IMR-90 (cell line): ENCODE results near the gene PROM2. TPM values are rescaled to one million over a fixed set of nuclear protein-coding genes. Genes with fewer than 3 reads are reported as not detected.

Source experiments
- ATAC-seq: fragments of 200-7000 bp; cut with Tn5 transposase; 2 replicates; pipeline ENCODE4 v1.9.1; 2020; ENCODE audit warnings: low read depth, mild to moderate bottlenecking, moderate library complexity
- BruUV-seq: library from RNA; stranded (reverse); fragments of 400-500 nt; replicated peaks from 2 replicates; lab custom pipeline; 2021; lab: Mats Ljungman, UMichigan
- CTCF ChIA-PET: fragments of 300-600 bp; formaldehyde crosslinking; extraction: SDS; loops from one replicate; lab custom pipeline; 2021; ENCODE audit warnings: antibody characterized with exemption; lab: Yijun Ruan, JAX
- POLR2A ChIA-PET: fragments of 300-600 bp; sonication (Branson Sonifier 250); formaldehyde crosslinking; loops from one replicate; lab custom pipeline; 2022; ENCODE audit warnings: antibody characterized with exemption; ENCODE audit not compliant: unreplicated experiment; lab: Charles Lee
- DNase-seq: peaks from one replicate; pipeline ENCODE4 v3.0.0; 2013
- H2AFZ ChIP-seq: replicated peaks from 2 replicates; pipeline ENCODE3; 2013; ENCODE audit warnings: low read length, mild to moderate bottlenecking; ENCODE audit not compliant: poor library complexity
- H2AK5ac ChIP-seq: 2 replicates; pipeline ENCODE4 v1.6.1; 2013; ENCODE audit warnings: low read depth, low read length, inconsistent platforms
- H2AK9ac ChIP-seq: replicated peaks from 2 replicates; pipeline ENCODE3; 2013; ENCODE audit warnings: mild to moderate bottlenecking, low read depth, low read length, moderate library complexity; ENCODE audit not compliant: poor library complexity
- H2BK120ac ChIP-seq: 2 replicates; pipeline ENCODE4 v1.6.1; 2013; ENCODE audit warnings: low read depth, low read length, inconsistent platforms
- H2BK15ac ChIP-seq: 3 replicates; pipeline ENCODE4 v1.6.1; 2013; ENCODE audit warnings: low read depth, low read length, inconsistent platforms
- H2BK20ac ChIP-seq: 2 replicates; pipeline ENCODE4 v1.6.1; 2013; ENCODE audit warnings: low read depth, mild to moderate bottlenecking, inconsistent platforms, low read length, moderate library complexity
- H2BK5ac ChIP-seq: 2 replicates; pipeline ENCODE4 v1.6.1; 2013; ENCODE audit warnings: mild to moderate bottlenecking, low read depth, low read length, inconsistent platforms; ENCODE audit not compliant: poor library complexity, severe bottlenecking
- H3K14ac ChIP-seq: replicated peaks from 2 replicates; pipeline ENCODE4 v1.6.1; 2013; ENCODE audit warnings: low read depth, low read length, inconsistent platforms
- H3K18ac ChIP-seq: 2 replicates; pipeline ENCODE4 v1.6.1; 2013; ENCODE audit warnings: low read depth, low read length, control low read depth
- H3K23ac ChIP-seq: 2 replicates; pipeline ENCODE4 v1.6.1; 2013; ENCODE audit warnings: low read depth, low read length, inconsistent platforms
- H3K27ac ChIP-seq: 2 replicates; pipeline ENCODE4 v1.5.1; 2013; ENCODE audit warnings: mild to moderate bottlenecking, control low read depth, low read length; ENCODE audit not compliant: insufficient read depth
- H3K27me3 ChIP-seq: 2 replicates; pipeline ENCODE4 v1.6.1; 2013; ENCODE audit warnings: low read length; ENCODE audit not compliant: control insufficient read depth, insufficient read depth
- H3K36me3 ChIP-seq: 2 replicates; pipeline ENCODE4 v1.6.1; 2013; ENCODE audit warnings: low read length, mixed read lengths; ENCODE audit not compliant: control insufficient read depth, insufficient read depth
- H3K4ac ChIP-seq: 2 replicates; pipeline ENCODE4 v1.6.1; 2013; ENCODE audit warnings: low read depth, low read length, inconsistent platforms
- H3K4me1 ChIP-seq: 2 replicates; pipeline ENCODE4 v1.6.1; 2013; ENCODE audit warnings: low read length, mixed read lengths; ENCODE audit not compliant: control insufficient read depth, insufficient read depth
- H3K4me2 ChIP-seq: 2 replicates; pipeline ENCODE4 v1.6.1; 2013; ENCODE audit warnings: low read depth, mild to moderate bottlenecking, control low read depth, low read length, moderate library complexity
- H3K4me3 ChIP-seq: 2 replicates; pipeline ENCODE4 v1.5.1; 2013; ENCODE audit warnings: low read depth, mild to moderate bottlenecking, control low read depth, low read length, moderate library complexity; ENCODE audit not compliant: insufficient read depth
- H3K56ac ChIP-seq: 2 replicates; pipeline ENCODE4 v1.6.1; 2013; ENCODE audit warnings: low read length, inconsistent platforms; ENCODE audit not compliant: insufficient read depth; ENCODE audit errors: extremely low read depth
- H3K79me1 ChIP-seq, 2 experiments: 2 replicates each; pipeline ENCODE4 v1.6.1; 2013; ENCODE audit warnings: low read length in 2 of 2, inconsistent platforms in 1 of 2, low read depth in 1 of 2
- H3K9ac ChIP-seq: 2 replicates; pipeline ENCODE4 v1.6.1; 2013; ENCODE audit warnings: low read depth, low read length, control low read depth
- H3K9me1 ChIP-seq: 2 replicates; pipeline ENCODE4 v1.6.1; 2013; ENCODE audit warnings: low read length, inconsistent platforms; ENCODE audit not compliant: insufficient read depth
- H3K9me3 ChIP-seq: 2 replicates; pipeline ENCODE4 v1.6.1; 2013; ENCODE audit warnings: low read length; ENCODE audit not compliant: control insufficient read depth, insufficient read depth
- H4K20me1 ChIP-seq: 2 replicates; pipeline ENCODE4 v1.6.1; 2013; ENCODE audit warnings: low read length, inconsistent platforms; ENCODE audit not compliant: insufficient read depth
- H4K5ac ChIP-seq: 2 replicates; pipeline ENCODE4 v1.6.1; 2013; ENCODE audit warnings: mild to moderate bottlenecking, low read depth, low read length, control low read depth
- H4K8ac ChIP-seq, 2 experiments: 2 replicates each; pipeline ENCODE4 v1.6.1; 2013; ENCODE audit warnings: low read depth in 2 of 2, low read length in 2 of 2, control low read depth in 1 of 2, inconsistent platforms in 1 of 2
- H4K91ac ChIP-seq: 2 replicates; pipeline ENCODE4 v1.6.1; 2013; ENCODE audit warnings: low read depth, low read length, inconsistent platforms; ENCODE audit not compliant: insufficient read depth
- CEBPB ChIP-seq: IDR thresholded peaks from 2 replicates; pipeline ENCODE4 v1.6.1; 2012; ENCODE audit warnings: low read depth, low read length, improper control_type of control experiment
- CHD1 ChIP-seq: IDR thresholded peaks from 2 replicates; pipeline ENCODE4 v1.6.1; 2012; ENCODE audit warnings: low read depth, low read length, improper control_type of control experiment
- FOS ChIP-seq: fragments of 150-350 bp; IDR thresholded peaks from 2 replicates; pipeline ENCODE4 v1.6.1; 2016; ENCODE audit warnings: low read depth, low read length
- MAFK ChIP-seq: IDR thresholded peaks from 2 replicates; pipeline ENCODE4 v1.6.1; 2012; ENCODE audit warnings: low read depth, low read length, improper control_type of control experiment
- NFE2L2 ChIP-seq: fragments of 150-350 bp; IDR thresholded peaks from 2 replicates; pipeline ENCODE4 v1.6.1; 2016; ENCODE audit warnings: low read depth, mild to moderate bottlenecking, low read length
- POLR2A ChIP-seq: IDR thresholded peaks from 2 replicates; pipeline ENCODE4 v1.6.1; 2012; ENCODE audit warnings: mild to moderate bottlenecking, low read depth, low read length
- RCOR1 ChIP-seq: IDR thresholded peaks from 2 replicates; pipeline ENCODE4 v1.6.1; 2012; ENCODE audit warnings: mild to moderate bottlenecking, low read length, improper control_type of control experiment; ENCODE audit not compliant: insufficient replicate concordance
- RFX5 ChIP-seq: IDR thresholded peaks from 2 replicates; pipeline ENCODE4 v1.8.0; 2012; ENCODE audit warnings: low read depth, mild to moderate bottlenecking, low read length, moderate library complexity
- SMC3 ChIP-seq: fragments of 150-350 bp; IDR thresholded peaks from 2 replicates; pipeline ENCODE4 v1.6.1; 2016; ENCODE audit warnings: low read depth, mild to moderate bottlenecking, antibody characterized with exemption, low read length, moderate library complexity
- WGBS, 2 experiments: methylation state at CpG; one replicate each; pipeline versions ENCODE4 v1.1.5 to v1.1.7; 2013; ENCODE audit warnings: missing lambda C conversion rate in 2 of 2; ENCODE audit not compliant: insufficient read length in 1 of 2; ENCODE audit errors: extremely low coverage in 2 of 2; 5-methylcytosine and 5-hydroxymethylcytosine counted together
- dilution Hi-C: fragments of 300-500 bp; cut with HindIII; formaldehyde crosslinking; loops from one replicate; pipeline ENCODE4 v1.14.3; 2018; ENCODE audit warnings: low sequenced_read_pairs; ENCODE audit not compliant: unreplicated experiment
- in situ Hi-C: fragments of 300-500 bp; cut with MboI; formaldehyde crosslinking; loops from 3 replicates; pipeline ENCODE4 v1.14.3; 2019; ENCODE audit warnings: low sequenced_read_pairs, inconsistent platforms, mixed read lengths
- intact Hi-C: fragments of 100-400 bp; cut with micrococcal nuclease; formaldehyde crosslinking; loops from 2 replicates; pipeline ENCODE4 v1.10.0; 2022
- polyA plus RNA-seq, 3 experiments: library from polyadenylated mRNA; depleted of rRNA; stranded (reverse); fragments of >200 nt; gene quantifications; 2 replicates each; pipeline ENCODE4 v1.2.3, GENCODE V29; 2012; ENCODE audit warnings: low replicate concordance in 1 of 3
- total RNA-seq: library from RNA; depleted of rRNA; stranded (reverse); fragments of >200 nt; gene quantifications from 2 replicates; pipeline ENCODE4 v1.2.3, GENCODE V29; 2012

The PROM2 gene
- total and polyA plus RNA-seq, 2 of the 4 experiments (the other 2 are of a cell fraction), result 0.26 TPM; not detected in 1

GRCh38 chr2:95287336-95287735, 13.1 kb downstream of the PROM2 start:
- no peak for ATAC-seq
- BruUV-seq, result no TSS peak
- no CpG with 5 or more reads among the region's 8 CpGs for WGBS, 2 experiments

More at GRCh38 chr2:95287336-95287735, 13.1 kb downstream of the PROM2 start:
- Histone ChIP-seq H3K4me1 (no peaks in the 10 kb centered on the region), H3K14ac (no peak overlapping the region), H3K23ac (no peak overlapping the region), H3K4ac (no peak overlapping the region), H3K36me3 (no peaks in the 10 kb centered on the region), H2AK9ac (no peak overlapping the region), H4K91ac (no peak overlapping the region), H4K20me1 (no peaks in the 10 kb centered on the region), H3K4me3 (no peak overlapping the region), H3K9ac (no peak overlapping the region), H3K9me1 (no peaks in the 10 kb centered on the region), H3K9me3 (no peaks in the 10 kb centered on the region; the same call in 1 of the 2 replicates), H3K27me3 (peaks cover 2% of the 10 kb centered on the region; the same call in 1 of the 2 replicates), H2BK120ac (no peak overlapping the region), H2AFZ (no peak overlapping the region), H2AK5ac (no peak overlapping the region), H3K79me1 (no peaks in the 10 kb centered on the region), H3K56ac (no peak overlapping the region), H3K18ac (no peak overlapping the region), H4K5ac (no peak overlapping the region), H2BK5ac (no peak overlapping the region), H4K8ac (no peak overlapping the region), H2BK15ac (no peak overlapping the region), H3K27ac (no peak overlapping the region), H3K4me2 (no peak overlapping the region), H2BK20ac (no peak overlapping the region)
- ChIA-PET POLR2A (no interaction called here), CTCF (no interaction called here)
- intact Hi-C loops, result no loop called here
- DNase-seq, result no peak
- in situ Hi-C loops, result no loop called here
- no peak for TF ChIP-seq POLR2A
- TF ChIP-seq CEBPB, result no peak
- TF ChIP-seq CHD1, result no peak
- TF ChIP-seq RCOR1, result no peak
- TF ChIP-seq FOS, result no peak
- no peak for TF ChIP-seq SMC3
- TF ChIP-seq RFX5, result no peak
- TF ChIP-seq MAFK, result no peak
- TF ChIP-seq NFE2L2, result no peak
- dilution Hi-C loops, result no loop called here
